Activated CD4-positive, alpha-beta T cell treated with anti-CD3 and anti-CD28 coated beads, Interleukin-2, amount 50 U/mL, for 16 hours (primary cell): ENCODE data around the gene PIK3AP1.
"Not testable (repeated sequence)": the region's sequence is repeated elsewhere in the genome, so short reads cannot be mapped to it uniquely, and the experiment has no call there.

Experiments used
- DNase-seq: peaks from one replicate; pipeline ENCODE4 v3.0.0-alpha.2; 2020

Gene PIK3AP1

GRCh38 chr10:96570983-96571964, 149.0 kb downstream of the PIK3AP1 start:
- DNase-seq, result no peak

DNA sequence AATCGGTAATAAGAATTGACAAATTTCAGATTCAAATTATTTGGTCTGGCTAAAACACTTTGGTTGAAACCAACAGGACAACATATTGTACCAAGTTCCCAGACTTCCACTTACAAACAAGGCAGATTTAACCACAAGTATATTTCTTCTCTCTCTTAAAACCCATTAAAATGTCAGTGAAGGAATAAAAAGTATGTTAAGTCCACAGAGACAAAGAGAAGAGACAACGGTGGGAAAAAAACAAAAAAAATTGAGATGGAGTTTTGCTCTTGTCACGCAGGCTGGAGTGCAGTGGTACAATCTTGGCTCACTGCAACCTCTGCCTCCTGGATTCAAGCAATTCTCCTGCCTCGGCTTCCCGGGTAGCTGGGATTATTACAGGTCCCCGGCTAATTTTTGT, 149.8 kb downstream of the PIK3AP1 start:
- DNase-seq, result no peak

DNA sequence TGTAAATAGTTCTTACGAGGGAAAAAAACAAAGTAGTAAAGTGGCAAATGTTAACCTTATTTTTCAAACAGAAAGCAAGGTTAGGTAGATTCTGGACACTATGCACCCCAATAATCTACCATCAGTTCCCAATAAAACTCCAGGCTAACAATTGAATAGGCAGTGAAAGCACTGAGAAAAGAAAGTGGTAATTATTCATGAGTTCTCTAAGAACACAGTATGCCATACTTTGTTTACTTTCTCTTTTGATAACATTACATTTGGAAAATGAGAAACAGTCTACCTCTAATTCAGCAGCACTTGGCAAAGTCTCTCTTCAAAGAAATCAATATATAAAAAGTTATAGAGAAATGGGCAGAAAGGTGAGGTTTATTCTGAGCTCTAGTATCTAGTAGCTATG, 151.9 kb downstream of the PIK3AP1 start:
- DNase-seq, result no peak

- peak; percentile 48 for DNase-seq
Observed at GRCh38 chr10:96565774-96566173, 154.5 kb downstream of the PIK3AP1 start.

DNA sequence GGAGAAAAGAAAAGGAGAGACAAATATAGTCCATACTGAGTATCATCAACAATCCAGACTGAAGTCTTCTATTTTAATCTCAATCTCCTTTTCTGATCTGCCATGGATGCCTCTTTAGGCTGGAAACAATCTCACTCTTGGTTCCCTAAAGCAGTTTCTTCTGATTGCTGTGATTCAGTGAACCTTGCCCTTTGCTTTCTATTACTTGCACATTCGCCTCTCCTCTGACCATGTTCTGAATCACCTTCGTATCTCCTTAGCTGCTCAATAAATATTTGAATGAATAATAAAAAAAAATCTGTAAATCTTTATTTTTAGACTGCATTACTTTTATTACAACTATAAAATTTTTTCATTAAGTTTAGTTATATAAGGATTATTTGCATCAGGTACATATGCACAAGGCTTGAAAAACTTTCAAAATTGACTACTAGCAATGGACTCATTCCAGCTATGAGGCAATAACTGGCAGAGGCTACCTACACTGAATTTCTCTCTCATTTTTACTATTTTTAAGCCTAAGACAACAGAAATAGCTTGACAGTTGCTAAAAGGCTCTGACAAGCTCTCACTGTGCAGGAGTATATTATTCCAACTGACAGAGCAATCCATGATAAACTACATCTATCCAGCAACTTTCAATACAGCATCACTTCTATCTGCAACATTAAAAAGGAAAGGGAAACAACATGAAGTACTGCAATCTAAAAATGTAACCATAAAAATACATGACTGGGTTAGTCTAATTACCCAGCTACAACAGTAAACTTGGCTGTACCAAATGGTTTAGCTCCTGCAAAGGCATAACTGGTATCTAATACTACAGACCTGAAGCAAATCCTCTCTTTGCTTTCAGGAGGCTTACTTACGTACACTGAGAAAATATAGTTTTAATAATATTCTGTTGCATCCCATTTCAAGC, 159.1 kb downstream of the PIK3AP1 start:
- DNase-seq, result no peak

DNA sequence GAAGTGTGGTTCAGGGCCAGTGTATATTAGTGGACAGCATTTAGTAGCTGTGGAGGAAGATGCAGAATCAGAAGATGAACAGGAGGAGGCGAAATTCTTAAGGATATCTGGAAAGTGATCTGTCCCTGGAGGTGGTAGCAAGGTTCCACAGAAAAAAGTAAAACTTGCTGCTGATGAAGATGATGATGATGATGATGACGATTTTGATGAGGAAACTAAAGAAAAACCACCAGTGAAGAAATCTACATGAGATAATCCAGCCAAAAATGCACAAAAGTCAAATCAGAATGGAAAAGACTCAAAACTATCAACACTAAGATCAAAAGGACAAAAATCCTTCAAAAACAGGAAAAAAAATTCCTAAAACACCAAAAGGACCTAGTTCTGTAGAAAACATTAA, 159.8 kb downstream of the PIK3AP1 start:
- DNase-seq, result no peak

GRCh38 chr10:96556003-96556402, 164.3 kb downstream of the PIK3AP1 start:
- peak; percentile 8 for DNase-seq

DNA sequence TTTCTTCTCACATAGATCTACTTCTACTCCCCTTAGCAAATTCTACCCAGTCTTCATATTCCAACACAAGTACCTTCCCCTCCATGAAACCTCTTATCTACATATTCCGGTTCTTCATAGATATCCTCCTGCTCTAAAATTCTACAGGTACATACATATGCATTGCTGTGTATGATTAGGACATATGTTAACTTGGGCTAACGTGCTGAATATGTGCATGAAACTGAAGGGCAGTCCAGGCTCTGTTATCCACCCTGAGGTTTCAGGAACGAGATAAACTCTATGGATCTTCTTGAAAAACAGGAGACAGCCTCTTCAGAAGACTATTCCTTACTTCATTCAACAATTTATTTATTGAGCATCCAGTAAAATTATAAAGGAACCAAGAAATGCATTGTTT, 165.0 kb downstream of the PIK3AP1 start:
- DNase-seq, result no peak

DNA sequence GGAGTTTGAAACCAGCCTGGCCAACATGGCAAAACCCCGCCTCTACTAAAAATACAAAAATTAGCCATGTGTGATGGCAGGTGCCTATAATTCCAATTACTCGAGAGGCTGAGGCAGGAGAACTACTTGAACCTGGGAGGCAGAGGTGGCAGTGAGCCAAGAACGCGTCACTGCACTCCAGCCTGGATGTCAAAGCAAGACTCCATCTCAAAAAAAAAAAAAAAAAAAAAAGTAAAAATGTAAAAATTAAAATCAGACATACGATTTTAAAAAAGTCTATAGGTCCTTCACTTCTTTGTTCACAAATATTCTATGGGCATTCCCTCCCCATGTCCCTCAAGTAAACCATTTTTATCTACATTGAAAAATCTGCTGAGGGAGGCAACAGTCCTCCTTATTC, 171.7 kb downstream of the PIK3AP1 start:
- DNase-seq, result no peak

DNA sequence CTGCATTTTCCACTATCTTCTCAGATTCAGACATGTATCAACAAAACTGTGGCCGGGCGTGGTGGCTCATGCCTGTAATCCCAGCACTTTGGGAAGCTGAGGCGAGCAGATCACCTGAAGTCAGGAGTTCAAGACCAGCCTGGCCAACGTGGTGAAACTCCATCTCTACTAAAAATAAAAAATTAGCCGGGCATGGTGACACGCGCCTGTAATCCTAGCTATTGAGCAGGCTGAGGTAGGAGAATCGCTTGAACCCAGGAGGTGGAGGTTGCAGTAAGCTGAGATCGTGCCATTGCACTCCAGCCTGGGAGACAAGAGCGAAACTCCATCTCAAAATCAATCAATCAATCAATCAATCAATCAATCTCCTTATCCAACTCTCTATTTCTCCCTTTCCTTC, 174.8 kb downstream of the PIK3AP1 start:
- DNase-seq, result not testable (repeated sequence)
